HCT116 (cell line): Measurements from ENCODE around the gene MESP2. TPM values are rescaled to one million over a fixed set of nuclear protein-coding genes. Genes with fewer than 3 reads are reported as not detected.

Experiments
- ATAC-seq: fragments of 200-7000 bp; cut with Tn5 transposase; 2 replicates; pipeline ENCODE4 v1.9.1; 2020; ENCODE audit warnings: mild to moderate bottlenecking, moderate library complexity
- BruUV-seq: library from RNA; stranded (reverse); fragments of 400-500 nt; replicated peaks from 2 replicates; lab custom pipeline; 2021; lab: Mats Ljungman, UMichigan
- CTCF ChIA-PET: fragments of 300-600 bp; sonication (Branson Sonifier 250); formaldehyde crosslinking; loops from one replicate; lab custom pipeline; 2021; ENCODE audit warnings: antibody characterized with exemption; lab: Charles Lee
- POLR2A ChIA-PET: fragments of 300-600, 350-600 bp; sonication (Branson Sonifier 250); formaldehyde crosslinking; loops from one replicate; lab custom pipeline; 2021; ENCODE audit warnings: antibody characterized with exemption; lab: Charles Lee
- RAD21 ChIA-PET, 2 experiments: fragments of 300-600 bp; sonication (Branson Sonifier 250); formaldehyde crosslinking; loops; one replicate each; lab custom pipeline; 2023; ENCODE audit warnings: low total read pairs in 2 of 2; ENCODE audit not compliant: uncharacterized antibody in 2 of 2, unreplicated experiment in 2 of 2, low non-redundant PET in 1 of 2; lab: Charles Lee
- DNase-seq: peaks from one replicate; pipeline ENCODE4 v3.0.0-alpha.2; 2010; ENCODE audit warnings: low read depth, low spot score
- H2AFZ ChIP-seq: fragments of 200-600 bp; shearing (Covaris generic), sonication (generic); 2 replicates; pipeline ENCODE4 v1.6.1; 2017; ENCODE audit warnings: low read depth, mixed run types, mixed read lengths, antibody characterized with exemption, low read length; ENCODE audit not compliant: poor library complexity, severe bottlenecking
- H3K27ac ChIP-seq: 2 replicates; pipeline ENCODE4 v1.5.1; 2012; ENCODE audit warnings: low read depth, low read length
- H3K27me3 ChIP-seq: fragments of 200-600 bp; sonication (generic); 2 replicates; pipeline ENCODE4 v1.6.1; 2016; ENCODE audit warnings: mixed run types, low read length, mixed read lengths; ENCODE audit not compliant: insufficient read depth
- H3K36me3 ChIP-seq, 2 experiments: fragments of 200-500 bp in 1 of 2; fragments of 200-600 bp in 1 of 2; sonication (Bioruptor generic) in 1 of 2; sonication (generic) in 1 of 2; 2 replicates each; pipeline versions ENCODE4 v1.5.1 to v1.6.1; 2014 to 2016; ENCODE audit warnings: low read length in 2 of 2, inconsistent platforms in 1 of 2, mixed read lengths in 1 of 2, mixed run types in 1 of 2; ENCODE audit not compliant: insufficient read depth in 2 of 2, control insufficient read depth in 1 of 2
- H3K4me1 ChIP-seq, 2 experiments: fragments of 200-600 bp in 1 of 2; sonication (generic) in 1 of 2; 2 replicates each; pipeline versions ENCODE4 v1.5.1 to v1.6.1; 2012 to 2017; ENCODE audit warnings: low read length in 2 of 2, inconsistent platforms in 1 of 2, mild to moderate bottlenecking in 1 of 2, mixed read lengths in 1 of 2, mixed run types in 1 of 2, moderate library complexity in 1 of 2; ENCODE audit not compliant: insufficient read depth in 2 of 2, control insufficient read depth in 1 of 2
- H3K4me2 ChIP-seq: fragments of 200-600 bp; sonication (generic); 2 replicates; pipeline ENCODE4 v1.6.1; 2017; ENCODE audit warnings: mixed run types, low read length, mixed read lengths
- H3K4me3 ChIP-seq, 2 experiments: fragments of 200-600 bp in 1 of 2; sonication (generic) in 1 of 2; replicated peaks in 1 of 2; 2 replicates each; pipeline ENCODE4 v1.5.1; 2011 to 2016; ENCODE audit warnings: low read length in 2 of 2, control low read depth in 1 of 2, low read depth in 1 of 2, mild to moderate bottlenecking in 1 of 2, mixed read lengths in 1 of 2, mixed run types in 1 of 2
- H3K79me2 ChIP-seq: fragments of 200-600 bp; sonication (generic); 2 replicates; pipeline ENCODE4 v1.6.1; 2017; ENCODE audit warnings: mild to moderate bottlenecking, mixed run types, low read length, moderate library complexity, mixed read lengths; ENCODE audit not compliant: insufficient read depth
- H3K9ac ChIP-seq: fragments of 200-600 bp; sonication (generic); 2 replicates; pipeline ENCODE4 v1.6.1; 2016; ENCODE audit warnings: low read length, mixed read lengths
- H3K9me2 ChIP-seq: fragments of 200-600 bp; sonication (generic), shearing (Covaris generic); 2 replicates; pipeline ENCODE4 v1.6.1; 2017; ENCODE audit warnings: mixed run types, mild to moderate bottlenecking, moderate library complexity; ENCODE audit not compliant: insufficient read depth
- H3K9me3 ChIP-seq, 2 experiments: fragments of 200-500 bp in 1 of 2; fragments of 200-600 bp in 1 of 2; sonication (Bioruptor generic) in 1 of 2; sonication (generic) in 1 of 2; 2 replicates each; pipeline ENCODE4 v1.6.1; 2014 to 2017; ENCODE audit warnings: low read length in 2 of 2, mixed read lengths in 2 of 2, inconsistent platforms in 1 of 2, low read depth in 1 of 2, mild to moderate bottlenecking in 1 of 2, mixed run types in 1 of 2, moderate library complexity in 1 of 2; ENCODE audit not compliant: control insufficient read depth in 1 of 2, insufficient read depth in 1 of 2
- H4K20me1 ChIP-seq: fragments of 200-600 bp; sonication (generic), shearing (Covaris generic); 2 replicates; pipeline ENCODE4 v1.6.1; 2017; ENCODE audit warnings: mixed run types, mild to moderate bottlenecking, moderate library complexity; ENCODE audit not compliant: insufficient read depth
- CBX3 ChIP-seq: IDR thresholded peaks from 2 replicates; pipeline ENCODE4 v1.6.1; 2012; ENCODE audit warnings: low read depth
- EGR1 ChIP-seq: IDR thresholded peaks from 2 replicates; pipeline ENCODE4 v1.6.1; 2012; ENCODE audit warnings: low read depth
- ELF1 ChIP-seq: IDR thresholded peaks from 2 replicates; pipeline ENCODE4 v1.6.1; 2012; ENCODE audit warnings: low read depth, borderline replicate concordance
- FOSL1 ChIP-seq: IDR thresholded peaks from 2 replicates; pipeline ENCODE4 v1.6.1; 2012; ENCODE audit warnings: low read depth
- POLR2A ChIP-seq: IDR thresholded peaks from 2 replicates; pipeline ENCODE4 v1.7.0; 2011; ENCODE audit warnings: borderline replicate concordance; ENCODE audit not compliant: insufficient read depth, insufficient read length; ENCODE audit errors: extremely low read depth
- POLR2AphosphoS5 ChIP-seq: IDR thresholded peaks from 2 replicates; pipeline ENCODE4 v1.6.1; 2011; ENCODE audit warnings: mild to moderate bottlenecking, low read depth, low read length, moderate library complexity
- SP1 ChIP-seq: IDR thresholded peaks from 2 replicates; pipeline ENCODE4 v1.6.1; 2012; ENCODE audit warnings: low read depth
- SRF ChIP-seq: IDR thresholded peaks from 2 replicates; pipeline ENCODE4 v1.6.1; 2012; ENCODE audit warnings: low read depth
- TCF7L2 ChIP-seq: IDR thresholded peaks from 2 replicates; pipeline ENCODE4 v1.7.0; 2011; ENCODE audit warnings: borderline replicate concordance, inconsistent platforms; ENCODE audit not compliant: insufficient read depth, insufficient read length; ENCODE audit errors: extremely low read depth
- YY1 ChIP-seq: IDR thresholded peaks from 2 replicates; pipeline ENCODE4 v1.6.1; 2011; ENCODE audit warnings: low read length, low read depth, moderate library complexity, mild to moderate bottlenecking; ENCODE audit not compliant: insufficient replicate concordance; ENCODE audit errors: extremely low read depth
- ZNF274 ChIP-seq: fragments of 200-500 bp; sonication (Bioruptor generic); IDR thresholded peaks from 2 replicates; pipeline ENCODE4 v1.6.1; 2014; ENCODE audit warnings: mild to moderate bottlenecking, low read depth, low read length, inconsistent platforms
- intact Hi-C: fragments of 100-400 bp; cut with micrococcal nuclease; formaldehyde crosslinking; loops from 2 replicates; pipeline ENCODE4 v1.10.0; 2022
- total RNA-seq: library from RNA; stranded (reverse); gene quantifications from one replicate; pipeline ENCODE4 v1.2.1, GENCODE V29; 2021; ENCODE audit not compliant: unreplicated experiment
- TF ChIP-seq, protein P1 (sequence below), 3 experiments: fragments of 200-600 bp in 1 of 3; sonication (generic) in 1 of 3; IDR thresholded peaks in 2 of 3; conservative IDR thresholded peaks in 1 of 3; 2 replicates each; pipeline ENCODE4 v1.5.1; 2012 to 2017; ENCODE audit warnings: low read depth in 2 of 3, low read length in 2 of 3, antibody characterized with exemption in 1 of 3, borderline replicate concordance in 1 of 3, control low read depth in 1 of 3, mild to moderate bottlenecking in 1 of 3, mixed read lengths in 1 of 3, mixed run types in 1 of 3, moderate library complexity in 1 of 3; ENCODE audit not compliant: insufficient read depth in 1 of 3

Gene MESP2
- total RNA-seq, 1 experiment from 2014 or later: 0.20 TPM

DNA sequence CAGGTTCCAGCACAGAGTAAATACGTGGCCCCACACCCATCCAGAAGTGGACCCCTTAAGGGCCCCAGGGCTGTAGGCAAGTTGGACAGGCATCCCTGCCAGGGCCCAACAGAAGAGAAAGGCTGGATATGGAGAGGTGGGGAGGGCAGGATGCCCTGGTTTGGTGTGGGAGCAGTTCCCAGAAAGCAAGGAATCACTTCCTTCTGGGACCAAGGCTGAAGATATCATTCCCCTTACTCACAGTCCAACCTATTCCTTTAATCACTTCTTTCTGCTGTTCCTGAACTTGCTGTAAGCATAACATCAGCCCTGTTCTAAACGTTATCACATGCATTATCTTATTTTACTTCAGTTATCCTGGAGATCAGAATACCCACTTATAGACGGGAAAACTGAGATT is 6.1 kb upstream of the MESP2 start:
- Histone ChIP-seq H3K9ac (no peak overlapping the region), H3K79me2 (no peaks in the 10 kb centered on the region), H3K36me3 (no peaks in the 10 kb centered on the region), H3K4me1 (peaks cover 0 to 18% of the 10 kb centered on the region in 2 experiments; a peak in 2 of 4 replicates), H3K27ac (no peak overlapping the region), H3K9me3 (no peaks in the 10 kb centered on the region), H2AFZ (no peak overlapping the region), H3K4me2 (no peak overlapping the region), H3K27me3 (no peaks in the 10 kb centered on the region), H3K4me3 (no peak overlapping the region), H4K20me1 (no peaks in the 10 kb centered on the region)
- POLR2A ChIA-PET: no interaction called here
- BruUV-seq: no TSS peak
- ATAC-seq: no peak
- intact Hi-C loops: no loop called here
- CTCF ChIA-PET: interaction anchor here (1.5 kb wide), 2 partner anchors 9 to 105 kb away, joined by 5 read pairs; no protein-coding TSS in a partner anchor
- TF ChIP-seq SRF (no peak), POLR2A (no peak), FOSL1 (no peak), SP1 (no peak), POLR2AphosphoS5 (no peak), ZNF274 (no peak), TCF7L2 (no peak), CBX3 (no peak), EGR1 (no peak), ELF1 (no peak), YY1 (no peak)
- TF ChIP-seq, protein P1, sequence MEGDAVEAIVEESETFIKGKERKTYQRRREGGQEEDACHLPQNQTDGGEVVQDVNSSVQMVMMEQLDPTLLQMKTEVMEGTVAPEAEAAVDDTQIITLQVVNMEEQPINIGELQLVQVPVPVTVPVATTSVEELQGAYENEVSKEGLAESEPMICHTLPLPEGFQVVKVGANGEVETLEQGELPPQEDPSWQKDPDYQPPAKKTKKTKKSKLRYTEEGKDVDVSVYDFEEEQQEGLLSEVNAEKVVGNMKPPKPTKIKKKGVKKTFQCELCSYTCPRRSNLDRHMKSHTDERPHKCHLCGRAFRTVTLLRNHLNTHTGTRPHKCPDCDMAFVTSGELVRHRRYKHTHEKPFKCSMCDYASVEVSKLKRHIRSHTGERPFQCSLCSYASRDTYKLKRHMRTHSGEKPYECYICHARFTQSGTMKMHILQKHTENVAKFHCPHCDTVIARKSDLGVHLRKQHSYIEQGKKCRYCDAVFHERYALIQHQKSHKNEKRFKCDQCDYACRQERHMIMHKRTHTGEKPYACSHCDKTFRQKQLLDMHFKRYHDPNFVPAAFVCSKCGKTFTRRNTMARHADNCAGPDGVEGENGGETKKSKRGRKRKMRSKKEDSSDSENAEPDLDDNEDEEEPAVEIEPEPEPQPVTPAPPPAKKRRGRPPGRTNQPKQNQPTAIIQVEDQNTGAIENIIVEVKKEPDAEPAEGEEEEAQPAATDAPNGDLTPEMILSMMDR (IDR thresholded peaks at IDR 0.05 in 2 of 3, conservative IDR thresholded peaks at IDR 0.05 in 1 of 3; ENCODE audit: borderline replicate concordance in 1 of 3, insufficient read depth in 1 of 3, low read depth in 2 of 3, low read length in 2 of 3): no peak
- TF ChIP-seq, all 23 proteins: peak for 0
- DNase-seq: no peak
- H3K9me2 ChIP-seq: no peaks in the 10 kb centered on the region
- RAD21 ChIA-PET: no interaction called here
